ENCODE measurements around the gene COL19A1.

Gene COL19A1

DNA sequence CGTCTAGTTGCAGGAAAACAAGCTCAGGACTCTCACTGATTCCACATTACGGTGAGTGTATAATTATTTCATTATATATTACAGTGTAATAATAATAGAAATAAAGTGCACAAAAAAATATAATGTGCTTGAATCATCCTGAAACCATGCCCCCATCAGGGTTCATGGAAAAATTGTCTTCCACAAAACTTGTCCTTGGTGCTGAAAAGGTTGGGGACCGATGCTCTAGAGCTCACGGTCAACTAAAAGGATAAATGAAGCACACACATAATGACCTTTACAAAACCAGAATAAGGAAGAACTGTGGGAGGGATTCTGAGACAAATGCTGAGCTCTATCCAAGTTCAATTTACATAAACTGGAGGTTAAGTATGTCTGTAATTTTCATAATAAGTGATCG, 194.3 kb downstream of the COL19A1 start:
- no peak for DNase-seq (ENCODE audit: low spot score)
- in situ Hi-C loops (cut with MboI; ENCODE audit: low pct_unique_long_range_greater_than_20kb, low sequenced_read_pairs, unreplicated experiment): no loop called here
- TF ChIP-seq, protein P1, sequence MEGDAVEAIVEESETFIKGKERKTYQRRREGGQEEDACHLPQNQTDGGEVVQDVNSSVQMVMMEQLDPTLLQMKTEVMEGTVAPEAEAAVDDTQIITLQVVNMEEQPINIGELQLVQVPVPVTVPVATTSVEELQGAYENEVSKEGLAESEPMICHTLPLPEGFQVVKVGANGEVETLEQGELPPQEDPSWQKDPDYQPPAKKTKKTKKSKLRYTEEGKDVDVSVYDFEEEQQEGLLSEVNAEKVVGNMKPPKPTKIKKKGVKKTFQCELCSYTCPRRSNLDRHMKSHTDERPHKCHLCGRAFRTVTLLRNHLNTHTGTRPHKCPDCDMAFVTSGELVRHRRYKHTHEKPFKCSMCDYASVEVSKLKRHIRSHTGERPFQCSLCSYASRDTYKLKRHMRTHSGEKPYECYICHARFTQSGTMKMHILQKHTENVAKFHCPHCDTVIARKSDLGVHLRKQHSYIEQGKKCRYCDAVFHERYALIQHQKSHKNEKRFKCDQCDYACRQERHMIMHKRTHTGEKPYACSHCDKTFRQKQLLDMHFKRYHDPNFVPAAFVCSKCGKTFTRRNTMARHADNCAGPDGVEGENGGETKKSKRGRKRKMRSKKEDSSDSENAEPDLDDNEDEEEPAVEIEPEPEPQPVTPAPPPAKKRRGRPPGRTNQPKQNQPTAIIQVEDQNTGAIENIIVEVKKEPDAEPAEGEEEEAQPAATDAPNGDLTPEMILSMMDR (IDR thresholded peaks at IDR 0.05; ENCODE audit: extremely low read depth, insufficient read depth, missing control alignments): no peak

DNA sequence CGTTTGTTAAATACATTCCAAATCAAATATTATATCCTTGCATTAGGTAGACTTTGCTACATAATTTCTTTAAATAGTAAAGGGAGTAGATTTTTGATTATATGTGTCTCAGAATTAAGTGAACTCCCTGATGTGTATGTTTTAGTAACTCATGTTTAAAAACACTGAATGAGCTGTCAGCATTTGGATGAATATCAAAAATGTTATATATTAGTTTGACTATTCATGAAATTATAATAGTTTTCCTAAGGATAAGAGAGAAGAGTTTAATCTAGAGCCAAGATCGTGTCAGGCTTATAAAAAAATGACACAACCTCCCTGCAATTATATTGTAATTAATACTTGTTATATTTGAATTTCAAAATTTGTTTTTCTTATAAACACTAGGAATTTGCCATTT, 195.2 kb downstream of the COL19A1 start:
- in situ Hi-C loops (cut with MboI; ENCODE audit: low pct_unique_long_range_greater_than_20kb, low sequenced_read_pairs, unreplicated experiment): no loop called here
- TF ChIP-seq, protein P1 (IDR thresholded peaks at IDR 0.05; ENCODE audit: extremely low read depth, insufficient read depth, missing control alignments): no peak
- no peak for DNase-seq (ENCODE audit: low spot score)

DNA sequence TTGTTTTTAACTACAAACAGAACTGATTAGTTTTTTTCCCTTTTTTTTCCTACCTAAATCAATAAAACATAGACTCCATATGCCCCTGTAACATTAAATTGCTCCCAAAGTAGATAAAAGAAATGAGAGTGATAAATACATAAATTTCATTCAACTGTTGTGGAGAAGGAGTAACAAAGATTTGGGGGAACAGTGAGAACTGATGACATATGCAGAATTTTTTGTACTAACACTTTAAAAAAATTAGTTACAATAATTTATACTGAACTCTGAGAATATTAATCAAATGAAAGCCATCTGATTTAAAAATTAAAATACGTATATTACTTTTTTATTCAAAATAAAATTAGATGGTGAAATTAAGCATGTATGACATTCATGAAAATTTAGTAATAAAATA, 195.7 kb downstream of the COL19A1 start:
- TF ChIP-seq, protein P1 (IDR thresholded peaks at IDR 0.05; ENCODE audit: extremely low read depth, insufficient read depth, missing control alignments): no peak
- in situ Hi-C loops (cut with MboI; ENCODE audit: low pct_unique_long_range_greater_than_20kb, low sequenced_read_pairs, unreplicated experiment): no loop called here
- no peak for DNase-seq (ENCODE audit: low spot score)

DNA sequence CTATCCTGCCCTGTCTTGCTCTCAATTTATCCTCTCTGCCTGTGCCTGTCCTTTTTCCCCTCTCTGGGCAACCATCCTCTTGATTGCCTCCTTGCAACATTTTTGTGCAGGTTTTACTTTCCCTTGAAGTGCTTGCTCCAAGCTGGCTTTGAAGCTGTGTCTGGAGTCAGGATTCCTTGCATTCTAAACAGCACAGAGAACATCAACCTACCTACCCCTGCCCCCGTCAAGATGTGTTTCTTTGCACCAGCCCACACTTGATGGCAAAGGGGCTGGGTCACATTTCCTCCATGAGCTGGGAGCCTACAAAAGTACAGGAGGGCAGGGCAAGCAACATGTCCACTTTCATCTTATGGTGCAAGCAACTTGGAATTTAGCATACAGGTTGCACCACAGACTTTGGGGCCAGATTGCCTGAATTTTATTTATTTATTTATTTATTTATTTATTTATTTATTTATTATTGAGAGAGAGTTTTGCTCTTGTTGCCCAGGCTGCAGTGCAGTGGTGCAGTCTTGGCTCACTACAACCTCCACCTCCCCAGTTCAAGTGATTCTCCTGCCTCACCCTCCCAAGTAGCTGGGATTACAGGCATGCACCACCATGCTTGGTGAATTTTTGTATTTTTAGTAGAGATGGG, 206.3 kb downstream of the COL19A1 start:
- TF ChIP-seq, protein P1 (IDR thresholded peaks at IDR 0.05; ENCODE audit: extremely low read depth, insufficient read depth, missing control alignments): no peak
- no peak for DNase-seq (ENCODE audit: low spot score)
- in situ Hi-C loops (cut with MboI; ENCODE audit: low pct_unique_long_range_greater_than_20kb, low sequenced_read_pairs, unreplicated experiment): no loop called here

DNA sequence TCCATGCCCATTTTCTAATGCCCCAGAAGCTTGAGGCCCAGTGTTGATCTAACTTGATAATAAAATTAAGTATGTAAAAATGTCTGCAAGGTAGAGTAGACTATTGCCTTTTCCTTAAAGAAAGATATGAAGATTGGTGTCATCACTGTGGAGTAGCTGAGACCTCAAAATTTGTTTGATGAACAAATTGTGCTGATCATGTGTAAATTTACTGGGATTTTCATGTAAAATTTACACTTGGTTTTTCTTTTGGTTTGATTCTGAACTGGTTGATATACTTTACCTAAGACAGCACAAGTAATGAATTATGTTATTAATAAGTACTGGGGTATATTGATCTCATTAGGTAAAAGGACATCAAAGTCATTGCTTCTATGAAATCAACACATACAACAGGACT, 207.3 kb downstream of the COL19A1 start:
- no peak for DNase-seq (ENCODE audit: low spot score)
- TF ChIP-seq, protein P1 (IDR thresholded peaks at IDR 0.05; ENCODE audit: extremely low read depth, insufficient read depth, missing control alignments): no peak
- in situ Hi-C loops (cut with MboI; ENCODE audit: low pct_unique_long_range_greater_than_20kb, low sequenced_read_pairs, unreplicated experiment): no loop called here

DNA sequence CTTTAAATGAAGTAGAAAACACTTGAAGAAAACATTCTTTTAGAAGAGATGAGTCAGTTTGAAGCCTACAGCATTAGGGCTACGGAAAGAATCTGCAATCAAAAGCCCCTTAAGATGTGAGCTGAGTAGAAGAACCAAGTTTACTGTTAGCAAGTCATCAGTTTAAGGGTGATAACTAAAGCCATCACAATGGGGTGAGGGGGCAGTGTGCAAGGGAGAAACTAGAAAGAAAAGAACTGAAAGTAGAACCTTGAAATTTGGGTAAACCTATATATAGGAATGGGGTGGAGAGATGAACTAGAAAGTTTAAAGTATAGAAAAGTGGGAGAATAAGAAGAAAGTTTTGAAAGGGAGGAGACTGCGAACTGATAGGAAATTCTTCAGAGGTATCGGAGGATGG, 212.9 kb downstream of the COL19A1 start:
- TF ChIP-seq, protein P1 (IDR thresholded peaks at IDR 0.05; ENCODE audit: extremely low read depth, insufficient read depth, missing control alignments): no peak
- no peak for DNase-seq (ENCODE audit: low spot score)
- in situ Hi-C loops (cut with MboI; ENCODE audit: low pct_unique_long_range_greater_than_20kb, low sequenced_read_pairs, unreplicated experiment): no loop called here

Measured in GM13977 (cell line).